IPS-20b (cell line): ENCODE data around the gene RGS9.
"Not testable (repeated sequence)": the region's sequence is repeated elsewhere in the genome, so short reads cannot be mapped to it uniquely, and the experiment has no call there.

ENCODE experiments used
- H3K27ac ChIP-seq: one replicate; pipeline ENCODE4 v1.5.1; 2013; ENCODE audit warnings: low read length
- H3K27me3 ChIP-seq: 2 replicates; pipeline ENCODE4 v1.6.1; 2013; ENCODE audit warnings: mild to moderate bottlenecking, low read length, inconsistent platforms; ENCODE audit not compliant: insufficient read depth
- H3K36me3 ChIP-seq: 2 replicates; pipeline ENCODE4 v1.6.1; 2013; ENCODE audit warnings: low read depth, mild to moderate bottlenecking, inconsistent platforms, low read length, moderate library complexity; ENCODE audit not compliant: insufficient read depth
- H3K4me1 ChIP-seq: 2 replicates; pipeline ENCODE4 v1.6.1; 2013; ENCODE audit warnings: mild to moderate bottlenecking, control low read depth, inconsistent platforms, low read length, moderate library complexity; ENCODE audit not compliant: insufficient read depth
- H3K4me3 ChIP-seq: 2 replicates; pipeline ENCODE4 v1.5.1; 2013; ENCODE audit warnings: mild to moderate bottlenecking, low read length, inconsistent platforms
- H3K9ac ChIP-seq: 2 replicates; pipeline ENCODE4 v1.6.1; 2013; ENCODE audit warnings: low read depth, mild to moderate bottlenecking, inconsistent platforms, low read length, moderate library complexity
- H3K9me3 ChIP-seq: 2 replicates; pipeline ENCODE4 v1.6.1; 2013; ENCODE audit warnings: mild to moderate bottlenecking, low read depth, low read length, inconsistent platforms; ENCODE audit not compliant: insufficient read depth

The RGS9 gene

DNA sequence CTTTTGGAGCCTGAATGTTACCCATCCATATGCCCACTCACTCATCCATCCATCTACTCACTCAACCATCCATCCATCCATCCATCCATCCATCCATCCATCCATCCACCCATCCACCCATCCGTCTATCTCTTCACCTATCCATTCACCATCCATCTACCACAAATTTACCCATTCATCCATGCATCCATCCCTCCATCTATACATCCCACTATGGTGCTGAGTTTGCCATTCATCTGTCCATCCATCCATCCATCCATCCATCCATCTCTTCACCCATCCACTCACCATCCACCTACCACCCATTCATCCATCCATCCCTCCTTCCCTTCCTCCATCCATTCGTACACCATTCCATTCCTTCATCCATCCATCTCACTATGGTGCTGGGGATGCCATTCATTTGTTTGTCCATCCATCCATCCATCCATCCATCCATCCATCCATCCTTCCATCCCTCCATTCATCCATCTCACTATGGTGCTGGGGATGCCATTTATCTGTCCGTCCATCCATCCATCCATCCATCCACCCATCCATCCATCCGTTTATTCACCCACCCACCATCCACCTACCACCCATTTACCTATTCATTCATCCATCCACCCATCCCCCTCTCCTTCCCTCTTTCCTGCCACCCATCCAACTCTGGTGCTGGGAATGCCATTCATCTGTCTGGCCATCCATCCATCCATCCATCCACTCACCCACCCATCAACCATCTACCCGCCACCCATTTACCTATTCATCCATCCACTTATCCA lies 39.7 kb downstream of the RGS9 start:
- no peaks in the 10 kb centered on the region for H3K27me3 ChIP-seq
- H3K4me1 ChIP-seq, result 0 out of 2 replicates have a peak, but pooled peaks cover 3% of the 10 kb centered on the region
- no peaks in the 10 kb centered on the region for H3K36me3 ChIP-seq
- H3K27ac ChIP-seq, result no peak overlapping the region
- H3K9me3 ChIP-seq, result no peaks in the 10 kb centered on the region
- H3K4me3 ChIP-seq, result no peak overlapping the region
- H3K9ac ChIP-seq, result no peak overlapping the region

DNA sequence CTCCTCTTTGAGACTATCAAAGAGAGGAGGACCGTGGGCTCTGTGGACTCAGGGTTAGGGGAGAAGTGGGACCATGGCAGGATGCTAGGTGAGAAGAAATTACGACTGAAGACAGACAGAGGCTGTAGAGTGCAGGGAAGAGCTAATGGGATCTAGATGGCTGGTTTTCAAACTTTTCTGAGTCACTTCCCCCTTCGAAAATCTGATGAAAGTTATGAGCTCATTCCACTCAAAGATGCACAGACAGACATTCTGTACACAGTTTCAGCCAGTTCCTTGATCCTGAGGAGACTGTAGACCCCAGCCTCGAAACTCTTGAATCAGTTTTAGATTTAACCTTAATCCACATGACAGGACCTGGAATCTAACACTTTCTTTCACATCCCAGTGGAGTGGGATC lies 40.7 kb downstream of the RGS9 start:
- no peaks in the 10 kb centered on the region for H3K9me3 ChIP-seq
- H3K4me1 ChIP-seq, result peaks cover 4% of the 10 kb centered on the region; the same call in 1 of the 2 replicates
- H3K4me3 ChIP-seq, result no peak overlapping the region
- no peaks in the 10 kb centered on the region for H3K27me3 ChIP-seq
- no peaks in the 10 kb centered on the region for H3K36me3 ChIP-seq
- no peak overlapping the region for H3K9ac ChIP-seq
- H3K27ac ChIP-seq, result no peak overlapping the region

DNA sequence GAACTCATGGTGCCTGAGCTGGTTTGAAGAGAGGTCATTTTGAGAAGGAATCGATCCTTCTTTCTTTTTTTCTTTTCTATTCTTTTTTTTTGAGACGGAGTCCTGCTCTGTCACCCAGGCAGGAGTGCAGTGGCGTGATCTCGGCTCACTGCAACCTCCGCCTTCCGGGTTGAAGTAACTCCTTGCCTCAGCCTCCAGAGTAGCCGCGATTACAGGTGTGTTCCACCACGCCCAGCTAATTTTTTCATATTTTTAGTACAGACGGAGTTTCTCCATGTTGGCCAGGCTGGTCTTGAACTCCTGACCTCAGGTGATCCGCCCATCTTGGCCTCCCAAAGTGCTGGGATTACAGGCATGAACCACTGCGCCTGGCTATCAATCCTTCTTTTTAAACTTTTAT lies 43.1 kb downstream of the RGS9 start:
- H3K4me1 ChIP-seq, result peaks cover 24% of the 10 kb centered on the region
- not testable (repeated sequence) for H3K27me3 ChIP-seq, H3K9me3 ChIP-seq, H3K4me3 ChIP-seq, H3K36me3 ChIP-seq, H3K9ac ChIP-seq, H3K27ac ChIP-seq

DNA sequence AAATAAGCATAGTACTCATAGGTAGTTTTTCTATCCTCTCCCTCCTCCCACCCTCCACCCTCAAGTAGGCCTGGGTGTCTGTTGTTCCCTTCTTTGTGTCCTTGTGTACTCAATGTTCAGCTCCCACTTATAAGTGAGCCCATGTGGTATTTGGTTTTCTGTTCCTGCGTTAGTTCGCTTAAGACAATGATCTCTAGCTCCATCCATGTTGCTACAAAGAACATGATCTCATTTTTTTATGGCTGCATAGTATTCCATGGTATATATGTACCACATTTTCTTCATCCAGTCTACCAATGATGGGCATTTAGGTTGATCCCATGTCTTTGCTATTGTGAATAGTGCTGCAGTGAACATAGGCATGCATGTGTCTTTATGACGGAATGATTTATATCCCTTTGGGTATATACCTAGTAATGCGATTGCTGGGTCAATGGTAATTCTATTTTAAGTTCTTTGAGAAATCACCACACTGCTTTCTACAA lies 43.6 kb downstream of the RGS9 start:
- H3K9ac ChIP-seq, H3K9me3 ChIP-seq, H3K4me3 ChIP-seq, H3K36me3 ChIP-seq, H3K27me3 ChIP-seq, H3K27ac ChIP-seq: not testable (repeated sequence)
- peaks cover 29% of the 10 kb centered on the region for H3K4me1 ChIP-seq

DNA sequence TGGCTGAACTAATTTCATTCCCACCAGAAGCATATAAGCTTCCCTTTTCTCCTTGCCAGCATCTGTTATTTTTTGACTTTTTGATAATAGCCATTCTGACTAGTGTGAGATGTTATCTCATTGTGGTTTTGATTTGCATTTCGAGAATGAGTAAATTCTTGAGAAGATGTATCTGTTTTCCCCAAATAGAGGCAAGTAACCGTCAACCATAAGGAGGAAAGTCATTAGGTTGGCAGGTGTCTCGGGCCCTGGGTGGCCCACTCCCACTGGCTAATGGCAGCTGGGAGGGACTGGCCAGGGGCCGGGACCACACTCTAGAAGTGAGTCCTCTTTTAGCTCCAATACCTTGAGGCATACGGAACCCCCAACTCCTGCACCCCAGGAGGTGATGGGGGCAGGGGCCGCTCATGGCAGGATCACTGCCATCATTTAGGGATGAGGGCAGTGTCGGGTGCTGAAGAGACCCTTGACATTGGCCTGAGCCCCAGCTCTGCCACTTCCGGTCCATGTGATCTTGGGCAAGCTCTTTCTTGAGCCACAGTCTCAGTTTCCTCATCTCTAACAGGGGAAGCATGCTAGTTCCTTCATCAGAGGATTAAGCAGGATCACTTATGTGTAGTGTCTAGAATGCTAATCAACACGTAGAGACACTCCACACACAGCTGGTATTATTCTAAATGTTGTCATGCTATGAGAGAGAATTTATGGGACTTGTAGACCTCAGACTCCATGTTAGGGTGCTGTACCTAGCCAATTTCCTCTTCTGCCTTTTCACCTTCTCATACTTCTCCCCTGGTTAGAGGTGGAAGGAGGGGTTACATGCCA lies 44.3 kb downstream of the RGS9 start:
- Histone ChIP-seq H3K4me1 (peaks cover 30% of the 10 kb centered on the region), H3K27ac (no peak overlapping the region), H3K9me3 (no peaks in the 10 kb centered on the region), H3K27me3 (no peaks in the 10 kb centered on the region), H3K36me3 (no peaks in the 10 kb centered on the region), H3K9ac (no peak overlapping the region), H3K4me3 (no peak overlapping the region)

DNA sequence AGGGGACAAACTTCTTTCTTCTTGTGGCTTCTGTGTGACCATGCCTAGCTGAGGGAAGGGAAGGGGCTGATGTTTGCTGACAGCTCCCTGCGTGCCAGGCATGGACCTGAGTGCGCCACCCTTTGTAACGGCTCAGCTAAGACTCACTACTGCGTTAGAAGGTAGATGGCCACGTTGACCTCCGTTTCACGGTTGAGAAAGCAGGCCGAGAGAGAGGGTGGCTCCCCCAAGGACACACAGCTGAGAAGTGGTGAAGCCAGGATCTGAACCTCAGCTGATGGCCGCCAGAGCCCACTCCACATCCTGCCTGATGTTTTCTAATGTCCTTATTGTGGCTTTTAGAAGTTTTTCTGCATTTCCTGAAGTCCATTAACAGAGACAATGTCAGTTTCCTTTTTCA lies 45.1 kb downstream of the RGS9 start:
- Histone ChIP-seq H3K4me3 (no peak overlapping the region), H3K9ac (no peak overlapping the region), H3K9me3 (no peaks in the 10 kb centered on the region), H3K27me3 (no peaks in the 10 kb centered on the region), H3K4me1 (peaks cover 30% of the 10 kb centered on the region), H3K27ac (no peak overlapping the region), H3K36me3 (no peaks in the 10 kb centered on the region)

DNA sequence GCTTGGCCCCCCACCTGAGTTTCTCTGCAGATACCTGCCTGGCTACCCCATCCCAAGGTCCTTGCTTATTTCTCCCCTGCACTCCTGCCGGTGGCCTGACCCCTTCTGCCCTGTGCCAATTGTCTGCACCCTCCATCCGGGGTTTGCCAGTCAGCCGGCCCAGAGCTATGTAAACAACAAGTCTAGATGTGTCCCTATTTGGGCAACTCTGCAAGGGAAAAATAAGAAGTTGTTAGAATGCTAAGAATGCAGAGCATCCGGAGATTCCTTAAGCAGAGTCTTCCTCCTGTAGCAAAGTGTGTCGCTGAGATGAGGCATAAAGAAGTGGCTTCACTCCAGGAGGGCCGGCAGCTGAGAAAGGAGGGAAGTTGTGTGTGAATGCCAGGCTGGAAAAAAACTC lies 46.6 kb downstream of the RGS9 start:
- H3K9ac ChIP-seq, result peak overlapping the region; percentile 60; the same call in 1 of the 2 replicates
- no peaks in the 10 kb centered on the region for H3K36me3 ChIP-seq
- H3K4me1 ChIP-seq, result peaks cover 30% of the 10 kb centered on the region
- H3K27me3 ChIP-seq, result no peaks in the 10 kb centered on the region
- H3K4me3 ChIP-seq, result peak overlapping the region; percentile 34; the same call in 1 of the 2 replicates
- peak overlapping the region; percentile 19 for H3K27ac ChIP-seq
- no peaks in the 10 kb centered on the region for H3K9me3 ChIP-seq

DNA sequence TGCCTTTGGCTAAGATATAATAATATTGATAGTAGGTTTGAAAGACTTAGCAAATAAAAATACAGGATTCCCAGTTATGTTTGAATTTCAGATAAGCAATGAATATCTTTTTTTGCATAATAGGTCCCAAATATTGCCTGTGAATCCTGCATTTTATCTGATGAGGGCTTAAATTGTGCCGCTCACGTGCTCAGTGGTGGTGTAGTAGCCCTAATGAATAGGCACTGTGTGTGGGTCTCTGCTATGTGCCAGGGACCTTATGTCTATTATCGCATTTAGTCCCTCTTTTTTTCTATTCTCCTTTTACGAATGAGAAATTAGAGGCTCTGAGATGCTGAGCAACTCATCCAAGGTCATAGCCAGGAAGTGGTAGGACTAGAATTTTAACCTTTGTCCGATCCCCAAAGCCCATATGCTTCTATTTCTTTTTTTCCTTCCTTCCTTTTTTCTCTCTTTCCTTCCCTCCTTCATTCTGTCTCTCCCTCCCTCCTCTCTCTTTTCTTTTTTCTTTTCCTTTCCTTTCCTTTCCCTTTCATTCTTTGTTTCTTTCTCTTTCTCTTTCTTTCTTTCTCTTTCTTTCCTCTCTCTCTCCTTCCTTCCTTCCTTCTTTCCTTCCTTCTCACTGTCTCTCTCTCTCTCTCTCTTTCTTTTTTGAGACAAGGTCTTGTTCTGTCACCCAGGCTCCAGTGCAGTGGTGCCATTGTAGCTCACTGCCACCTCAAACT lies 47.2 kb downstream of the RGS9 start:
- Histone ChIP-seq H3K27ac (peak overlapping the region; percentile 63), H3K9me3 (no peaks in the 10 kb centered on the region), H3K4me1 (peaks cover 30% of the 10 kb centered on the region), H3K36me3 (no peaks in the 10 kb centered on the region), H3K27me3 (no peaks in the 10 kb centered on the region), H3K9ac (peak overlapping the region; percentile 60; the same call in 1 of the 2 replicates), H3K4me3 (peak overlapping the region; percentile 34; the same call in 1 of the 2 replicates)

DNA sequence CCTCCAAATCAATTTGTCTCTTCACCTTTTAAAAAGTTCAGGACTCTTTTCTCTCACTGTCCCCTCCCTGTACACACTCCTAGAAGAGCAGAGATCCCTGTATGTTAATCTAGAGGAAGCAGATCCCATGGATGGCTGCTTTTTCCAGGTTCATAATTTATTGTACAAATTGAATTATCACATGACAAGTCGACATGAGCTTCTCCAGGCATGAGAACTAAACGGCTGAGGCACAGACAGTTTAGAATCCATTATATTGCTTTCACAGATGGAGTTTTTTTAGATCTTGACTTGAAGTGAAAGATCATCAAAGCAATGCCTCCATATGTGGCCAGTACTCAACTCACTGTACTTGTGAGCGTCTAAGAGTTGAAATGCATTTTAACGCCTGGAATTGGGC lies 47.9 kb downstream of the RGS9 start:
- H3K27me3 ChIP-seq, result no peaks in the 10 kb centered on the region
- H3K4me3 ChIP-seq, result no peak overlapping the region

DNA sequence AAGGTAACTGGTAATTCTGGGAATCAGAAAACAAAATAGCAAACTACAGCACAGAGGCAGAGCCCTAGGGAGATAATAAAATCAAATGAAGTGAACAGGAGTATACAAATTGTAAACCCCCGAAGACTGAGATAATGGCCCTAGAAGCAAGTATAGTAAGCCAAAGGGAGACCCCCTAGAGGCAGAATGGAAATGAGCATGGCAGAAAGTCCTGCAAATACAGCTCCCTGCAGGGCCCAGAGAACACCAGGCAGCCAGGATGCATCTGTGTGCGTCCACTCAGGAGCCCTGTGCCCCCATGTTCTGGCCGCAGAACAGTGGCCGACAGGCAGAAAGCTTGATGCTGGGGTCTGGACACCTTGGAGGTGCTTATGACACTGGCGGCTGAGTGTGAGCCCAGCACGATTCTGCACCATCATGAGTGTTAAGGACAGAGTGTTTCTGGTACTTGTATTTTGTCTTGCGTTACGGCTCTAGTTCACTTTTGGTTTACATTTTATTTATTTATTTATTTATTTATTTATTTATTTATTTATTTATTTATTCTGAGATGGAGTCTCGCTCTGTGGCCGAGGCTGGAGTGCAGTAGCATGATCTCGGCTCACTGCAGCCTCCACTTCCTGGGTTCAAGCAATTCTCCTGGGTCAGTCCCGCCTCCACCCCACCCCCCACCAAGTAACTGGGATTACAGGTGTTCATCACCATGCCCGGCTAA lies 48.7 kb downstream of the RGS9 start:
- no peaks in the 10 kb centered on the region for H3K9me3 ChIP-seq
- no peak overlapping the region for H3K27ac ChIP-seq
- H3K36me3 ChIP-seq, result no peaks in the 10 kb centered on the region
- H3K9ac ChIP-seq, result peak overlapping the region; percentile 60; the same call in 1 of the 2 replicates
- no peaks in the 10 kb centered on the region for H3K27me3 ChIP-seq
- no peak overlapping the region for H3K4me3 ChIP-seq
- peaks cover 30% of the 10 kb centered on the region for H3K4me1 ChIP-seq

More for the DNA sequence above, 47.9 kb downstream of the RGS9 start:
- Histone ChIP-seq H3K36me3 (no peaks in the 10 kb centered on the region), H3K27ac (no peak overlapping the region), H3K4me1 (peaks cover 30% of the 10 kb centered on the region), H3K9me3 (no peaks in the 10 kb centered on the region), H3K9ac (peak overlapping the region; percentile 60; the same call in 1 of the 2 replicates)
